ENCODE measurements around the gene ELMO3.

DNA sequence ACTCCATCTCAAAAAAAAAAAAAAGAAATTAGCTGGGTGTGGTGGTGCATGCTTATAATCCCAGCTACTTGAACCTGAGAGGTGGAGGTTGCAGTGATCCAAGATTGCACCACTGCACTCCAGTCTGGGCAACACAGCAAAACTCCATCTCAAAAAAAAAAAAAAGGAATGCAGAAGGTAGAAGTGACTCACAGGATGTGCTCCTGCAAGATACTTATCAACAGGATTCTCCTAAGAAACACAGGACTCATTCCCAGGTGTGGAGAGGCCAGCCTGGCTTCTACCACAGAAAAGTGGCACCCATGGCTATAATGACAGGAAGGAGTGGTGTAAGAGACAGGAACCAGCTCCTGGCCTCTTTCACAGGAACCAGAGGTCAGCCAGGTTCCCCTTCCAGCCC lies 13.8 kb downstream of the ELMO3 start:
- TF ChIP-seq POLR2A (IDR thresholded peaks at IDR 0.05; ENCODE audit: low read depth, low read length), result no peak
- no peak for TF ChIP-seq CTCF (conservative IDR thresholded peaks at IDR 0.05; ENCODE audit: low read depth, low read length)
- TF ChIP-seq MXI1 (IDR thresholded peaks at IDR 0.05; ENCODE audit: borderline replicate concordance, low read depth, low read length), result no peak
- no peak for TF ChIP-seq MAFK (IDR thresholded peaks at IDR 0.05; ENCODE audit: low read depth, low read length)
- no peak for TF ChIP-seq FOS (IDR thresholded peaks at IDR 0.05; ENCODE audit: low read depth, low read length)
- TF ChIP-seq RAD21 (IDR thresholded peaks at IDR 0.05; ENCODE audit: low read length), result no peak
- no peak for TF ChIP-seq ELK1 (IDR thresholded peaks at IDR 0.05; ENCODE audit: borderline replicate concordance, low read depth, low read length)
- TF ChIP-seq USF2 (IDR thresholded peaks at IDR 0.05; ENCODE audit: low read depth, low read length), result no peak

Measured in IMR-90 (cell line).